Left colon (tissue), 2 donors: ENCODE data around the gene MAML1. TPM values are rescaled to one million over a fixed set of nuclear protein-coding genes. Genes with fewer than 3 reads are reported as not detected.
"Not testable (repeated sequence)": the region's sequence is repeated elsewhere in the genome, so short reads cannot be mapped to it uniquely, and the experiment has no call there.

ENCODE experiments used
- ATAC-seq: fragments of 200-7000 bp; cut with Tn5 transposase; one replicate; pipeline ENCODE4 v1.9.1; 2020; ENCODE audit warnings: mild to moderate bottlenecking, moderate library complexity
- DNase-seq, 2 donors: peaks; one replicate each; pipeline ENCODE4 v3.0.0-alpha.2; 2020
- intact Hi-C, 2 donors: fragments of 100-400 bp; cut with DNase I in 1 of 2; cut with micrococcal nuclease in 1 of 2; formaldehyde crosslinking; loops; one replicate each; pipeline versions ENCODE4 v1.11.2 to v1.14.0; 2022; cut with DNase I, micrococcal nuclease
- total RNA-seq, 2 donors: library from RNA; stranded (reverse); fragmentation: NEBNext Ultra II Directional; extraction: Animal tissue kit (Norgen Biotek cat#: 25700); gene quantifications; one replicate each; pipeline ENCODE4 v1.2.1, GENCODE V29; 2021
- donor health status: DM: no; HTN: no; CAD: no.
- donor health status: DM: yes; HTN: yes; CAD: no.

Gene MAML1
- total RNA-seq, 2 donors from 2014 or later, result 22.1 to 24.9 TPM

GRCh38 chr5:179731791-179732411 is 721 bp upstream of the MAML1 start:
- DNase-seq (peak; percentile 30 to 47), ATAC-seq (peak; percentile 9)
- intact Hi-C loops, result no loop called here

GRCh38 chr5:179732918-179733771 is 523 bp downstream of the MAML1 start:
- DNase-seq (peak; percentile 38 to 62), ATAC-seq (peak; percentile 54)
- intact Hi-C loops, result no loop called here

- DNase-seq (no peak), ATAC-seq (peak; percentile 11)
- intact Hi-C loops, result no loop called here
Observed at GRCh38 chr5:179733772-179734126, 1.1 kb downstream of the MAML1 start.

GRCh38 chr5:179734536-179735164 is 2.0 kb downstream of the MAML1 start:
- intact Hi-C loops, result no loop called here
- ATAC-seq (no peak), DNase-seq (no peak)

- DNase-seq (no peak), ATAC-seq (peak; percentile 33)
- intact Hi-C loops, result no loop called here
Observed at GRCh38 chr5:179738742-179739141, 6.1 kb downstream of the MAML1 start.

- DNase-seq, ATAC-seq, intact Hi-C loops: not testable (repeated sequence)
Observed at GRCh38 chr5:179744106-179744505, 11.5 kb downstream of the MAML1 start.

GRCh38 chr5:179746872-179747271 is 14.2 kb downstream of the MAML1 start:
- ATAC-seq (no peak), DNase-seq (no peak)
- intact Hi-C loops, result no loop called here

- ATAC-seq (no peak), DNase-seq (no peak)
- intact Hi-C loops, result no loop called here
Observed at GRCh38 chr5:179747811-179748210, 15.2 kb downstream of the MAML1 start.

- ATAC-seq (no peak), DNase-seq (no peak)
- intact Hi-C loops, result no loop called here
Observed at GRCh38 chr5:179749857-179750508, 17.4 kb downstream of the MAML1 start.

GRCh38 chr5:179753971-179754370 is 21.3 kb downstream of the MAML1 start:
- no peak for DNase-seq
- intact Hi-C loops, result no loop called here

GRCh38 chr5:179755022-179755421 is 22.4 kb downstream of the MAML1 start:
- DNase-seq (no peak), ATAC-seq (peak; percentile 61)
- intact Hi-C loops, result no loop called here

More at GRCh38 chr5:179753971-179754370, 21.3 kb downstream of the MAML1 start:
- ATAC-seq, result no peak

GRCh38 chr5:179758955-179759354 is 26.3 kb downstream of the MAML1 start:
- no peak for DNase-seq
- intact Hi-C loops, result no loop called here
- no peak for ATAC-seq

GRCh38 chr5:179759581-179760551 is 27.2 kb downstream of the MAML1 start:
- no peak for DNase-seq
- intact Hi-C loops, result no loop called here
- no peak for ATAC-seq

- ATAC-seq, result peak; percentile 75
- peak in 1 of 2 donors; percentile 30 for DNase-seq
- intact Hi-C loops, result no loop called here
Observed at GRCh38 chr5:179762079-179762780, 29.6 kb downstream of the MAML1 start.

GRCh38 chr5:179762781-179763176 is 30.2 kb downstream of the MAML1 start:
- intact Hi-C loops, result no loop called here
- DNase-seq (no peak), ATAC-seq (peak; percentile 4)

GRCh38 chr5:179763215-179763945 is 30.8 kb downstream of the MAML1 start:
- DNase-seq, result peak; percentile 68 to 71
- intact Hi-C loops, result no loop called here
- peak; percentile 88 for ATAC-seq

- intact Hi-C loops, result no loop called here
- DNase-seq, result no peak
- ATAC-seq, result no peak
Observed at GRCh38 chr5:179764056-179764455, 31.4 kb downstream of the MAML1 start.
